HCT116 (cell line): ENCODE results near the gene MED25. TPM values are rescaled to one million over a fixed set of nuclear protein-coding genes. Genes with fewer than 3 reads are reported as not detected.

Experiments used
- ATAC-seq: fragments of 200-7000 bp; cut with Tn5 transposase; 2 replicates; pipeline ENCODE4 v1.9.1; 2020; ENCODE audit warnings: mild to moderate bottlenecking, moderate library complexity
- BruUV-seq: library from RNA; stranded (reverse); fragments of 400-500 nt; replicated peaks from 2 replicates; lab custom pipeline; 2021; lab: Mats Ljungman, UMichigan
- CTCF ChIA-PET: fragments of 300-600 bp; sonication (Branson Sonifier 250); formaldehyde crosslinking; loops from one replicate; lab custom pipeline; 2021; ENCODE audit warnings: antibody characterized with exemption; lab: Charles Lee
- POLR2A ChIA-PET: fragments of 300-600, 350-600 bp; sonication (Branson Sonifier 250); formaldehyde crosslinking; loops from one replicate; lab custom pipeline; 2021; ENCODE audit warnings: antibody characterized with exemption; lab: Charles Lee
- RAD21 ChIA-PET, 2 experiments: fragments of 300-600 bp; sonication (Branson Sonifier 250); formaldehyde crosslinking; loops; one replicate each; lab custom pipeline; 2023; ENCODE audit warnings: low total read pairs in 2 of 2; ENCODE audit not compliant: uncharacterized antibody in 2 of 2, unreplicated experiment in 2 of 2, low non-redundant PET in 1 of 2; lab: Charles Lee
- DNase-seq: peaks from one replicate; pipeline ENCODE4 v3.0.0-alpha.2; 2010; ENCODE audit warnings: low read depth, low spot score
- H2AFZ ChIP-seq: fragments of 200-600 bp; shearing (Covaris generic), sonication (generic); 2 replicates; pipeline ENCODE4 v1.6.1; 2017; ENCODE audit warnings: low read depth, mixed run types, mixed read lengths, antibody characterized with exemption, low read length; ENCODE audit not compliant: poor library complexity, severe bottlenecking
- H3K27ac ChIP-seq: 2 replicates; pipeline ENCODE4 v1.5.1; 2012; ENCODE audit warnings: low read depth, low read length
- H3K27me3 ChIP-seq: fragments of 200-600 bp; sonication (generic); 2 replicates; pipeline ENCODE4 v1.6.1; 2016; ENCODE audit warnings: mixed run types, low read length, mixed read lengths; ENCODE audit not compliant: insufficient read depth
- H3K36me3 ChIP-seq, 2 experiments: fragments of 200-500 bp in 1 of 2; fragments of 200-600 bp in 1 of 2; sonication (Bioruptor generic) in 1 of 2; sonication (generic) in 1 of 2; 2 replicates each; pipeline versions ENCODE4 v1.5.1 to v1.6.1; 2014 to 2016; ENCODE audit warnings: low read length in 2 of 2, inconsistent platforms in 1 of 2, mixed read lengths in 1 of 2, mixed run types in 1 of 2; ENCODE audit not compliant: insufficient read depth in 2 of 2, control insufficient read depth in 1 of 2
- H3K4me1 ChIP-seq, 2 experiments: fragments of 200-600 bp in 1 of 2; sonication (generic) in 1 of 2; 2 replicates each; pipeline versions ENCODE4 v1.5.1 to v1.6.1; 2012 to 2017; ENCODE audit warnings: low read length in 2 of 2, inconsistent platforms in 1 of 2, mild to moderate bottlenecking in 1 of 2, mixed read lengths in 1 of 2, mixed run types in 1 of 2, moderate library complexity in 1 of 2; ENCODE audit not compliant: insufficient read depth in 2 of 2, control insufficient read depth in 1 of 2
- H3K4me2 ChIP-seq: fragments of 200-600 bp; sonication (generic); 2 replicates; pipeline ENCODE4 v1.6.1; 2017; ENCODE audit warnings: mixed run types, low read length, mixed read lengths
- H3K4me3 ChIP-seq, 2 experiments: fragments of 200-600 bp in 1 of 2; sonication (generic) in 1 of 2; replicated peaks in 1 of 2; 2 replicates each; pipeline ENCODE4 v1.5.1; 2011 to 2016; ENCODE audit warnings: low read length in 2 of 2, control low read depth in 1 of 2, low read depth in 1 of 2, mild to moderate bottlenecking in 1 of 2, mixed read lengths in 1 of 2, mixed run types in 1 of 2
- H3K79me2 ChIP-seq: fragments of 200-600 bp; sonication (generic); 2 replicates; pipeline ENCODE4 v1.6.1; 2017; ENCODE audit warnings: mild to moderate bottlenecking, mixed run types, low read length, moderate library complexity, mixed read lengths; ENCODE audit not compliant: insufficient read depth
- H3K9ac ChIP-seq: fragments of 200-600 bp; sonication (generic); 2 replicates; pipeline ENCODE4 v1.6.1; 2016; ENCODE audit warnings: low read length, mixed read lengths
- H3K9me2 ChIP-seq: fragments of 200-600 bp; sonication (generic), shearing (Covaris generic); 2 replicates; pipeline ENCODE4 v1.6.1; 2017; ENCODE audit warnings: mixed run types, mild to moderate bottlenecking, moderate library complexity; ENCODE audit not compliant: insufficient read depth
- H3K9me3 ChIP-seq, 2 experiments: fragments of 200-500 bp in 1 of 2; fragments of 200-600 bp in 1 of 2; sonication (Bioruptor generic) in 1 of 2; sonication (generic) in 1 of 2; 2 replicates each; pipeline ENCODE4 v1.6.1; 2014 to 2017; ENCODE audit warnings: low read length in 2 of 2, mixed read lengths in 2 of 2, inconsistent platforms in 1 of 2, low read depth in 1 of 2, mild to moderate bottlenecking in 1 of 2, mixed run types in 1 of 2, moderate library complexity in 1 of 2; ENCODE audit not compliant: control insufficient read depth in 1 of 2, insufficient read depth in 1 of 2
- H4K20me1 ChIP-seq: fragments of 200-600 bp; sonication (generic), shearing (Covaris generic); 2 replicates; pipeline ENCODE4 v1.6.1; 2017; ENCODE audit warnings: mixed run types, mild to moderate bottlenecking, moderate library complexity; ENCODE audit not compliant: insufficient read depth
- CBX3 ChIP-seq: IDR thresholded peaks from 2 replicates; pipeline ENCODE4 v1.6.1; 2012; ENCODE audit warnings: low read depth
- CEBPB ChIP-seq: IDR thresholded peaks from 2 replicates; pipeline ENCODE4 v1.6.1; 2012; ENCODE audit warnings: low read depth
- EGR1 ChIP-seq: IDR thresholded peaks from 2 replicates; pipeline ENCODE4 v1.6.1; 2012; ENCODE audit warnings: low read depth
- ELF1 ChIP-seq: IDR thresholded peaks from 2 replicates; pipeline ENCODE4 v1.6.1; 2012; ENCODE audit warnings: low read depth, borderline replicate concordance
- EZH2 ChIP-seq: fragments of 200-600 bp; sonication (generic); IDR thresholded peaks from 2 replicates; pipeline ENCODE4 v1.6.1; 2017; ENCODE audit warnings: antibody characterized with exemption, mixed run types
- FOSL1 ChIP-seq: IDR thresholded peaks from 2 replicates; pipeline ENCODE4 v1.6.1; 2012; ENCODE audit warnings: low read depth
- MAX ChIP-seq: IDR thresholded peaks from 2 replicates; pipeline ENCODE4 v1.6.1; 2012
- POLR2A ChIP-seq: IDR thresholded peaks from 2 replicates; pipeline ENCODE4 v1.7.0; 2011; ENCODE audit warnings: borderline replicate concordance; ENCODE audit not compliant: insufficient read depth, insufficient read length; ENCODE audit errors: extremely low read depth
- POLR2AphosphoS5 ChIP-seq: IDR thresholded peaks from 2 replicates; pipeline ENCODE4 v1.6.1; 2011; ENCODE audit warnings: mild to moderate bottlenecking, low read depth, low read length, moderate library complexity
- RAD21 ChIP-seq: IDR thresholded peaks from 2 replicates; pipeline ENCODE4 v1.6.1; 2012; ENCODE audit warnings: low read depth, mild to moderate bottlenecking
- REST ChIP-seq: IDR thresholded peaks from 2 replicates; pipeline ENCODE4 v1.6.1; 2012; ENCODE audit warnings: low read depth
- SIN3A ChIP-seq: IDR thresholded peaks from 2 replicates; pipeline ENCODE4 v1.6.1; 2012; ENCODE audit warnings: low read depth
- SP1 ChIP-seq: IDR thresholded peaks from 2 replicates; pipeline ENCODE4 v1.6.1; 2012; ENCODE audit warnings: low read depth
- SRF ChIP-seq: IDR thresholded peaks from 2 replicates; pipeline ENCODE4 v1.6.1; 2012; ENCODE audit warnings: low read depth
- TCF7L2 ChIP-seq: IDR thresholded peaks from 2 replicates; pipeline ENCODE4 v1.7.0; 2011; ENCODE audit warnings: borderline replicate concordance, inconsistent platforms; ENCODE audit not compliant: insufficient read depth, insufficient read length; ENCODE audit errors: extremely low read depth
- ZFX ChIP-seq: fragments of 450-650 bp; IDR thresholded peaks from 2 replicates; pipeline ENCODE4 v1.6.1; 2017
- ZNF274 ChIP-seq: fragments of 200-500 bp; sonication (Bioruptor generic); IDR thresholded peaks from 2 replicates; pipeline ENCODE4 v1.6.1; 2014; ENCODE audit warnings: mild to moderate bottlenecking, low read depth, low read length, inconsistent platforms
- intact Hi-C: fragments of 100-400 bp; cut with micrococcal nuclease; formaldehyde crosslinking; loops from 2 replicates; pipeline ENCODE4 v1.10.0; 2022
- total RNA-seq: library from RNA; stranded (reverse); gene quantifications from one replicate; pipeline ENCODE4 v1.2.1, GENCODE V29; 2021; ENCODE audit not compliant: unreplicated experiment
- TF ChIP-seq, protein P1 (sequence below): IDR thresholded peaks from 2 replicates; pipeline ENCODE4 v1.6.1; 2011; ENCODE audit warnings: mild to moderate bottlenecking, low read length, moderate library complexity; ENCODE audit not compliant: insufficient replicate concordance; ENCODE audit errors: extremely low read depth
- TF ChIP-seq, protein P2 (sequence below): IDR thresholded peaks from 2 replicates; pipeline ENCODE4 v1.6.1; 2012
- TF ChIP-seq, protein P3 (sequence below), 3 experiments: fragments of 200-600 bp in 1 of 3; sonication (generic) in 1 of 3; IDR thresholded peaks in 2 of 3; conservative IDR thresholded peaks in 1 of 3; 2 replicates each; pipeline ENCODE4 v1.5.1; 2012 to 2017; ENCODE audit warnings: low read depth in 2 of 3, low read length in 2 of 3, antibody characterized with exemption in 1 of 3, borderline replicate concordance in 1 of 3, control low read depth in 1 of 3, mild to moderate bottlenecking in 1 of 3, mixed read lengths in 1 of 3, mixed run types in 1 of 3, moderate library complexity in 1 of 3; ENCODE audit not compliant: insufficient read depth in 1 of 3

Gene MED25
- total RNA-seq, 1 experiment from 2014 or later: 77.7 TPM

GRCh38 chr19:49776371-49776764 is 41.7 kb upstream of the MED25 start:
- BruUV-seq: no TSS peak
- H4K20me1 ChIP-seq: no peaks in the 10 kb centered on the region
- H3K4me2 ChIP-seq: no peak overlapping the region
- H3K79me2 ChIP-seq: peaks cover 4% of the 10 kb centered on the region; the same call in 1 of the 2 replicates
- no peaks in the 10 kb centered on the region for H3K4me1 ChIP-seq
- H3K9me2 ChIP-seq: no peaks in the 10 kb centered on the region
- H2AFZ ChIP-seq: no peak overlapping the region
- no peaks in the 10 kb centered on the region for H3K36me3 ChIP-seq
- H3K9me3 ChIP-seq: no peaks in the 10 kb centered on the region
- no peak overlapping the region for H3K27ac ChIP-seq
- no peak overlapping the region for H3K4me3 ChIP-seq
- no peak for TF ChIP-seq POLR2A
- TF ChIP-seq SRF: no peak
- TF ChIP-seq FOSL1: no peak
- TF ChIP-seq EZH2: no peak
- no peak for TF ChIP-seq ELF1
- no peak for TF ChIP-seq ZNF274
- TF ChIP-seq SIN3A: no peak
- TF ChIP-seq, protein P1, sequence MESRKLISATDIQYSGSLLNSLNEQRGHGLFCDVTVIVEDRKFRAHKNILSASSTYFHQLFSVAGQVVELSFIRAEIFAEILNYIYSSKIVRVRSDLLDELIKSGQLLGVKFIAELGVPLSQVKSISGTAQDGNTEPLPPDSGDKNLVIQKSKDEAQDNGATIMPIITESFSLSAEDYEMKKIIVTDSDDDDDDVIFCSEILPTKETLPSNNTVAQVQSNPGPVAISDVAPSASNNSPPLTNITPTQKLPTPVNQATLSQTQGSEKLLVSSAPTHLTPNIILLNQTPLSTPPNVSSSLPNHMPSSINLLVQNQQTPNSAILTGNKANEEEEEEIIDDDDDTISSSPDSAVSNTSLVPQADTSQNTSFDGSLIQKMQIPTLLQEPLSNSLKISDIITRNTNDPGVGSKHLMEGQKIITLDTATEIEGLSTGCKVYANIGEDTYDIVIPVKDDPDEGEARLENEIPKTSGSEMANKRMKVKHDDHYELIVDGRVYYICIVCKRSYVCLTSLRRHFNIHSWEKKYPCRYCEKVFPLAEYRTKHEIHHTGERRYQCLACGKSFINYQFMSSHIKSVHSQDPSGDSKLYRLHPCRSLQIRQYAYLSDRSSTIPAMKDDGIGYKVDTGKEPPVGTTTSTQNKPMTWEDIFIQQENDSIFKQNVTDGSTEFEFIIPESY: no peak
- TF ChIP-seq MAX: no peak
- no peak for TF ChIP-seq CEBPB
- TF ChIP-seq CBX3: no peak
- TF ChIP-seq RAD21: no peak
- TF ChIP-seq POLR2AphosphoS5: no peak
- no peak for TF ChIP-seq ZFX
- TF ChIP-seq, protein P2, sequence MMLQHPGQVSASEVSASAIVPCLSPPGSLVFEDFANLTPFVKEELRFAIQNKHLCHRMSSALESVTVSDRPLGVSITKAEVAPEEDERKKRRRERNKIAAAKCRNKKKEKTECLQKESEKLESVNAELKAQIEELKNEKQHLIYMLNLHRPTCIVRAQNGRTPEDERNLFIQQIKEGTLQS: no peak
- TF ChIP-seq, protein P3, sequence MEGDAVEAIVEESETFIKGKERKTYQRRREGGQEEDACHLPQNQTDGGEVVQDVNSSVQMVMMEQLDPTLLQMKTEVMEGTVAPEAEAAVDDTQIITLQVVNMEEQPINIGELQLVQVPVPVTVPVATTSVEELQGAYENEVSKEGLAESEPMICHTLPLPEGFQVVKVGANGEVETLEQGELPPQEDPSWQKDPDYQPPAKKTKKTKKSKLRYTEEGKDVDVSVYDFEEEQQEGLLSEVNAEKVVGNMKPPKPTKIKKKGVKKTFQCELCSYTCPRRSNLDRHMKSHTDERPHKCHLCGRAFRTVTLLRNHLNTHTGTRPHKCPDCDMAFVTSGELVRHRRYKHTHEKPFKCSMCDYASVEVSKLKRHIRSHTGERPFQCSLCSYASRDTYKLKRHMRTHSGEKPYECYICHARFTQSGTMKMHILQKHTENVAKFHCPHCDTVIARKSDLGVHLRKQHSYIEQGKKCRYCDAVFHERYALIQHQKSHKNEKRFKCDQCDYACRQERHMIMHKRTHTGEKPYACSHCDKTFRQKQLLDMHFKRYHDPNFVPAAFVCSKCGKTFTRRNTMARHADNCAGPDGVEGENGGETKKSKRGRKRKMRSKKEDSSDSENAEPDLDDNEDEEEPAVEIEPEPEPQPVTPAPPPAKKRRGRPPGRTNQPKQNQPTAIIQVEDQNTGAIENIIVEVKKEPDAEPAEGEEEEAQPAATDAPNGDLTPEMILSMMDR (IDR thresholded peaks at IDR 0.05 in 2 of 3, conservative IDR thresholded peaks at IDR 0.05 in 1 of 3; ENCODE audit: borderline replicate concordance in 1 of 3, insufficient read depth in 1 of 3, low read depth in 2 of 3, low read length in 2 of 3): no peak
- TF ChIP-seq EGR1: no peak
- TF ChIP-seq TCF7L2: no peak
- no peak for TF ChIP-seq SP1
- TF ChIP-seq REST: no peak
- H3K27me3 ChIP-seq: no peaks in the 10 kb centered on the region
- H3K9ac ChIP-seq: no peak overlapping the region
- ChIA-PET CTCF (no interaction called here), POLR2A (no interaction called here), RAD21 (no interaction called here)
- ATAC-seq (no peak), DNase-seq (no peak)
- intact Hi-C loops: no loop called here
